HG03280 (cell line): ENCODE data around the gene ZACN.
A peak's percentile ranks its signal among the peaks of the same experiment; 100 is the strongest.

Source experiments
- ATAC-seq: cut with Tn5 transposase; IDR thresholded peaks from one replicate; pipeline ENCODE4 v1.9.1; 2021; ENCODE audit warnings: mild to moderate bottlenecking, moderate library complexity; ENCODE audit not compliant: unreplicated experiment

Gene ZACN

GRCh38 chr17:76095943-76096342 lies 17.0 kb downstream of the ZACN start:
- ATAC-seq, result no peak

GRCh38 chr17:76097716-76098295 lies 18.8 kb downstream of the ZACN start:
- no peak for ATAC-seq

- ATAC-seq, result peak; percentile 16
These were observed 23.9 kb downstream of the ZACN start for GRCh38 chr17:76102944-76103273.

GRCh38 chr17:76103274-76104139 lies 24.5 kb downstream of the ZACN start, which contains the start of gene EXOC7:
Gene EXOC7 (minus strand): TSS chr17:76103787. CDS start chr17:76103692, 95 bp downstream.
- peak; percentile 90 for ATAC-seq

- no peak for ATAC-seq
These were observed 25.3 kb downstream of the ZACN start for GRCh38 chr17:76104140-76104895.

GRCh38 chr17:76104896-76105231 lies 25.9 kb downstream of the ZACN start:
- no peak for ATAC-seq

- ATAC-seq, result no peak
These were observed 27.7 kb downstream of the ZACN start for GRCh38 chr17:76106703-76107102.

GRCh38 chr17:76107509-76107908 lies 28.5 kb downstream of the ZACN start:
- no peak for ATAC-seq

GRCh38 chr17:76111956-76112355 lies 33.0 kb downstream of the ZACN start:
- no peak for ATAC-seq

GRCh38 chr17:76115138-76115754 lies 36.3 kb downstream of the ZACN start:
- no peak for ATAC-seq

GRCh38 chr17:76119409-76120371 lies 40.7 kb downstream of the ZACN start:
- ATAC-seq, result no peak

- ATAC-seq, result no peak
These were observed 41.7 kb downstream of the ZACN start for GRCh38 chr17:76120658-76121008.

GRCh38 chr17:76121932-76122430 lies 43.0 kb downstream of the ZACN start:
- no peak for ATAC-seq

- ATAC-seq, result no peak
These were observed 43.6 kb downstream of the ZACN start for GRCh38 chr17:76122431-76123190.

GRCh38 chr17:76123191-76123499 lies 44.2 kb downstream of the ZACN start:
- ATAC-seq, result no peak

GRCh38 chr17:76123749-76124581 lies 45.0 kb downstream of the ZACN start:
- ATAC-seq, result no peak

- no peak for ATAC-seq
These were observed 45.8 kb downstream of the ZACN start for GRCh38 chr17:76124582-76125390.

- no peak for ATAC-seq
These were observed 46.4 kb downstream of the ZACN start for GRCh38 chr17:76125391-76125675.
